HS-5 (cell line): ENCODE measurements around the gene SLC1A5.
"Not testable (repeated sequence)": the region's sequence is repeated elsewhere in the genome, so short reads cannot be mapped to it uniquely, and the experiment has no call there.

Experiments used
- DNase-seq: peaks from one replicate; pipeline ENCODE4 v3.0.0-alpha.2; 2012; ENCODE audit warnings: low read depth

SLC1A5 gene

DNA sequence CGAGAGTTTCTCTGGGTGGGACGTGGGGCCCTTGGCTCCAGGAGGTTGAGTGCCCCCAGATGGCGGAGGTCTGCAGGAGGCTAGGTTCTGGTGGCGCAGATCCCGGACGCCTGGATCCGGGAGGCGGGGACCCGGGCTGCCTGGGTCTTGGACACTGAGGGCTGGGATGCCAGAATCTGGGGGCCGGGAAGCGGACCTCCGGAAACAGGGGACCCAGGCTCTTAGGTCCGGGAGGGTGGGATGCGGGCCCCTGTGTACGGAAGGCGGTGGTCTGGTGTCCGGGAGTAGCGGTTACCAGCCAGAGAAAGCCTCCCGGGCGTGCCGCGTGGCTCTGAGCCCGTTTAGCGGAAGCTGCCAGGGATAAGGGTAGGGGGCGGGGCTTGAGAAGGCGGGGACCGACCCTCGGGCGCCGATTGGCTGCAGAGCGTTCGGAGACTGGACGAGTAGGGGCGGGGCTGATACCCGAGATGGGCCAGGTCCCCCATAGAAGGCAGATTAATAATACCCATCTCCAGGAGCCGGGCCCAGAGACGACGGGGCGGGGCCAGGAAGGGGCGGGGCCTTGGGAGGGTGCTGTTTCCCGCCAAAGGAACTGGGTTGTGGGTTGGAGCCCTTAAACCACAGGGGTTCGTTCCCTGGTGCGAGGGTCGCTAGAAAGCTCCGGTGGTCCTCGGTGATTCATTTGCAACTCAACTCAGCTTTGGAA, at the start of gene SLC1A5:
Gene SLC1A5, minus strand, starts transcription at position 333 of the 706 bp plus-strand sequence. CDS start 629 bp downstream, outside the sequence.
- DNase-seq = peak; percentile 87

- no peak for DNase-seq
These were observed 49.8 kb upstream of the SLC1A5 start for GRCh38 chr19:46838160-46838559.

- no peak for DNase-seq
These were observed 46.6 kb upstream of the SLC1A5 start for GRCh38 chr19:46834984-46835383.

DNA sequence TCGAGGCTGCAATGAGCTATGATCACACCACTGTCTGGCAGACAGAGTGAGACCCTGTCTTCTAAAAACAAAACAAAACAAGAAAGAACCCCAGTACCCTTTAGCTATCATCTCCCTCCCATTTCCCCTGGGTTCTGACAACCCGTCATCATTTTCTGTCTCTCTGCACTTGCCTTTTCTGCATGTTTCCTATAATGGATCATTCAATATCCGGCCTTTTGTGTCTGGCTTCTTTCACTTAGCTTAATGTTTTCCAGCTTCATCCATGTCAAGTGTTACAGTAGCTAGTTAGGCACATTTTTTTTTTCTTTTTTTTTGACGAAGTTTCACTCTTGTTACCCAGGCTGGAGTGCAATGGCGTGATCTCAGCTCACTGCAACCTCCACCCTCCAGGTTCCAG, 45.7 kb upstream of the SLC1A5 start:
- DNase-seq = no peak

GRCh38 chr19:46830864-46831263, 42.5 kb upstream of the SLC1A5 start:
- DNase-seq = no peak

GRCh38 chr19:46828484-46828883, 40.1 kb upstream of the SLC1A5 start:
- no peak for DNase-seq

- DNase-seq = no peak
These were observed 37.3 kb upstream of the SLC1A5 start for GRCh38 chr19:46825731-46826055.

DNA sequence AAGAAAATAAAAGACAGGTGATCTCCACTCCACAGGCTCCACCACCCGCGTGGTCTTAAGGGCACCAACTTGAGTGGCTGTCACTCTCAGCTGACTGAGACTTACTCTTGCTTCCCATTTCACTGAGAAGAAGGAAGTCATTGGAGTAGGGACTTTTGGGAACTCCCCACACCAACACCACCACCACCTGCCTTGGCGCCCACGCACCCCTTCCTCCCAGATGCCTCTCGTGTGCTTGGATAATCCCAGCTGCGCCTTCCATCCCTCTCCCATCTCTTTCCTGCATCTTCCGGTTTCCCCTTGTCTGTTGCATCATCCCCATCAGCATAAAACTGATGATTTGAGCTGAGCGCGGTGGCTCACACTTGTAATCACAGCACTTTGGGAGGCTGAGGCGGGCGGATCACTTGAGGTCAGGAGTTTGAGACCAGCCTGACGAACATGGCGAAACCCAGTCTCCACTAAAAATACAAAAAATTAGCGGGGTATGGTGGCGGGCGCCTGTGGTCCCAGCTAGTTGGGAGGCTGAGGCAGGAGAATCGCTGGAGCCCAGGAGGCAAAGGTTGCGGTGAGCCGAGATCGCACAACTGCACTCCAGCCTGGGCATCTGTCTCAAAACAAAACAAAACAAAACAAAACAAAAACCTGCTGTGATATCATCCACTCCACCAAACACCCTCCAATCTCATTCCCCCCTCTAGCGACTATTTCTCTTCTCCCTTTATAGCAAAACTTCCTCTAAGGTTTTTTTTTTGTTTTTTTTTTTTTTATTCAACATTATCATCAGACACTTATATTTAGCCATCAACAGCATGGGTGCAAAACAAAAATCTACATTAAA, 36.7 kb upstream of the SLC1A5 start:
- no peak for DNase-seq

DNA sequence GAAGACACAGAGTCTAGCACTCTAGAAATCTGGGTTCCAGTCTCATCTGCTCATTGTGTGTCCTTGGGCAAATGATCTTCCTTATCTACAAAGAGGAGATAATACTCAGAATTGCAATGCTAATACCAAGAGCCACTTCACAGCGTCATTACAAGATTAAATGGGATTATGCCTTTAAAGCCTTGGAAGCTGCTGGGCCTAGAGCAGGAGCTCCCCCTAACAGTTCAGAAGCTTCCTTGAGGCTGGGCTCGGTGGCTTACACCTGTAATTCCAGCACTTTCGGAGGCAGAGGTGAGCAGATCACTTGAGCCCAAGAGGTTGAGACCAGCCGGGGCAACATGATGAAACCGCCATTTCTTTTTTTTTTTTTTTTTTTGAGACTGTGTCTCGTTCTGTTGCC, 34.7 kb upstream of the SLC1A5 start:
- no peak for DNase-seq

DNA sequence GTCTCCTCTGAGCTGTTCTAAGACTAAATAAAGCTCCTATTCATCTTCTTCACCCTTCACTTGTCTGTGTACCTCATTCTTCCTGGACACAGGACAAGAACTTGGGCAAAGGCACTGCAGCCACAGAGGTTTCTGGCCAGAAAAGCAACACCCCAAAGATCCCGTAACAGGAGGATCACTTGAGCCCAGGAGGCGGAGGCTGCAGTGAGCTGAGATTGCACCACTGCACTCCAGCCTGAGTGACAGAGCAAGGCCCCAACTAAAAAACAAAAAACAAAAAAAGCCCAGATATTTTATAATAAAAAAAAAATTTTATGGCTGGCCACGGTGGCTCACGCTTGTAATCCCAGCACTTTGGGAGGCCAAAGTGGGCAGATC, 34.0 kb upstream of the SLC1A5 start:
- not testable (repeated sequence) for DNase-seq

GRCh38 chr19:46821512-46822409, 33.4 kb upstream of the SLC1A5 start:
- no peak for DNase-seq

DNA sequence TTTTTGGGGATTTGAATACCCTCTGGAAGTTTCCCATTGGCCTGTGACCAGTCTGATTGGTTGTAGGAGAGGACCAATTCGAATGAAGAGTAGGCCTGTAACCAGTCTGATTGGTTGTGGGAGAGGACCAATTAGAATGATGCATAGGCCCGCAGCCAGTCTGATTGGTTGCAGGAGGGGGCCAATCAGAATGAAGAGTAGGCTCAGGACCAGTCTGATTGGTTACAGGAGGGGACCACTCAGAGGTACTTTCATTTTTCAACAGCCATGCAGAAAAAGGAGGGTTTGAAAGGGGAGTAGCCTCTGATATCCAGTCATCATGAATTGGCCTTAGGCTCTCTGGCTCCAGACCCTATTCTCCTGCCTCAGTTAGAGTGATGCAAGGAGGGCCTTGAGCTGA, 30.4 kb upstream of the SLC1A5 start:
- no peak for DNase-seq

GRCh38 chr19:46815833-46816627, 27.6 kb upstream of the SLC1A5 start:
- no peak for DNase-seq

DNA sequence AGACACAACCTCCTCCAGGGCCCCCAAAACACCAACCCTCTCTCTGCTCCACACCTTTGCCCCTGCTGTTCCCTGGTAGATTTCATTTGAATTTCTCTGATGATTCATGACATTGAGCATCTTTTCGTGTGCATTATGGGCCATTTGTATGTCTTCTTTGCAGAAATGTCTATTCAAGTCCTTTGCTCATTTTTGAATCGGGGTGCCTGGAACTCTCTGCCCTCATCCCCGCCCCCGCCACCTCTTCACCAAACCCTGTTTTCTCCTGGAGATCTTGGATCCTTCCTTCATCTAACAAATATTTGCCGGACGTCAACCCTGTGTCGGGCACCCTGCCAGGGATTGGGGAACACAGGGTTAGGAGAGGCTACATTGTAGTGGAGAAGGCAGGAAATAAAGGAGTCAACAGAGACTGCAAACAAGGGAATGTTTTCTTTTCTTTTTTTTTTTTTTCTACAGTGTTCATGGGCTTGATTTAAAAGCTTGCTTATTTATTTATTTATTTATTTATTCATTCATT, 25.5 kb upstream of the SLC1A5 start:
- no peak for DNase-seq

- no peak for DNase-seq
These were observed 24.8 kb upstream of the SLC1A5 start for GRCh38 chr19:46812977-46813838.

- no peak for DNase-seq
These were observed 21.3 kb upstream of the SLC1A5 start for GRCh38 chr19:46809534-46810272.

GRCh38 chr19:46806656-46807055, 18.3 kb upstream of the SLC1A5 start:
- DNase-seq = no peak

GRCh38 chr19:46804432-46804831, 16.0 kb upstream of the SLC1A5 start:
- DNase-seq = not testable (repeated sequence)

DNA sequence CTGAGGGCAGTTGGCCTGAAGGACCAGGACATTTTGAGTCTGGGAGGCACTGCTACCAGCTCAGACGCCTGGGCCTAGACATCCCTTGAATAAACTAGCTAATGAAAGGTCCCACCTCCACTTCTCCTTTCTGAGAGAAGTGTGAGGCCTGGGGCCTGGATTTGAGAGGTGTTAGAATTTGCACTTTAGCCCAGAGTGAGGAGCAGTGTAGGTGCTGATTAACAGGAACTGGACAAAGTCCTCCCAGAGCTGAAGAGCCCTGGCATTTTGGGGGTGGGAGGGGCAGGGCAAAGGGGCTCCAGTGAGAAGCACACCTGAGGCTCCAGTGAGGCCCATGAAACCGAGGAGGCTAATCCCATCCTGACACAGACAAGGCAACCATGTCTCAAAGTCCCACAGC, 15.2 kb upstream of the SLC1A5 start:
- DNase-seq = no peak

GRCh38 chr19:46802152-46802551, 13.8 kb upstream of the SLC1A5 start:
- DNase-seq = no peak
